Activated CD4-positive, alpha-beta T cell treated with anti-CD3 and anti-CD28 coated beads, Interleukin-2, Interleukin-4, amounts not matched to agents 100 ng/mL and 50 ng/mL, durations not matched to agents 16 hours and 8 hours (primary cell): ENCODE measurements around the gene CDK9.
A peak's percentile ranks its signal among the peaks of the same experiment; 100 is the strongest.

ENCODE experiments used
- DNase-seq: peaks from one replicate; pipeline ENCODE4 v3.0.0-alpha.2; 2020; ENCODE audit warnings: low spot score

Gene CDK9

DNA sequence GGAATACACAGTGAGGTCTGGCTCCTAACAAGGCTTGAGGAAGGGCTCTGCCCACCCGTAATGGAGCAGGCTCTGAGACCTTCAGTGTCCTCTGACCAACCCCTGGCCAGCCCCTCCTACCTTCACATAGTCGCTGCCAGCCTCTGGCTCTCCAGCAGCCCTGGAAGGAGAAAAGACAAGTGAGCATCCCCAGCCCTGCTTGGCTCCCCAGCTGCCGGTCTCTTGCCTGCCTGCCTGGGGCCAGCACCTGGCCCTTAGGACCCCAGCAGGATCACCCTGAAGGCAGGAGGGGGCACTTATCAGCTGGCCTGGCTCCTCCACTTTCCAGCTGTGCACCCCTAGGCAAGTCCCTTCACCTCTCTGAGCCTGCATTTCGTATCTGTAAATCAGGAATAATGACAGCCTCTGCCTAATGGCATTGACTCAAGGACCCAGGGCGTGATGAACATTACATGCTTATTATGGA lies 24.3 kb upstream of the CDK9 start:
- DNase-seq: no peak

DNA sequence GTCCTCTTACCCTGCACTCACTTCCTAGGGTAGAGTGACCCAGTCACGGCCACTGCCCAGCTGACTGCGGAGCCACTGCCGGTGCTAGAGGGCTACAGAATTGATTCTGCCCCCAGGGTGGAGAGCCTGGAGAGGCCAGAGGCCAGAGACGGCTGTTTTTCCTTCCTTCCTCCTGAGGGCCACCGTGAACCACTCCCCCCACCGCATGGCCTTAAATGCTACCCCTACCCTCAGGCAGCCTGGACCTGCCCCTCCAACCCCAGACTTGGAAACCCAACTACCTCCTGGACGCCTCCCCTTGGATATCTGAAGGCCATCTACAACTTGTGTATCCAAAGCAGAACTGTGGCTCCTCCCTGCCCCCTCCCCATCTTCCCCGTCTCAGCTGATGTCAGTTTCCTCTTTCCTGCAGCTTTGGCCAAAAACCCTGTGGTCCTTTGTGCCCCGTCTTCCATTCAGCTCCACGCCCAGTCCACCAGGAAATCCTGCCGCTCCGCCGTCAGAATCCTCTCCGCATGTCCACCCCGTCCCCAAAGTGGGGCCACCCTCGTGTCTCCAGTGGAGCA lies 23.6 kb upstream of the CDK9 start:
- DNase-seq: no peak

GRCh38 chr9:127763918-127764384 lies 21.9 kb upstream of the CDK9 start:
- DNase-seq: no peak

GRCh38 chr9:127765418-127765817 lies 20.4 kb upstream of the CDK9 start:
- no peak for DNase-seq

GRCh38 chr9:127767410-127767809 lies 18.4 kb upstream of the CDK9 start:
- DNase-seq: no peak

DNA sequence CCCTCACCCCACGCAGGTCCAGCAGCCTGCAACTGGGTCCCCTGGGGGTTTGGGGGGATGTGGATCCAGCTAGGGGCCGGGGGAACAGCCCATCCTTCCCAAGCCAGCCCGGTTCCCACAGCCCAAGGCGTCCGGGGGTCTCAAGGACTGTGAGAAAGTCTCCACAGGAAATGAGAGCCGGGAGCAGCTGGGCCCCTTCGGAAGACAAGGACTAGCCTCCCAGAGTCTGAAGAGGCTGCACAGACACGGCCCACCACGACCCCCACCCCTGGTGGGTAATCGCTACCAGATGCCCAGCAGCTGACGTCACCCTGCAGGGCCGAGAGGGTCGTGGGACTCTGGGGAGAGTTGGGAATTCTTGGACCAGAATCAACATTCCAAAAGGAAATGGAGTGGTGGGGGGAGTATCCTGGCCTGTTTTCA lies 17.9 kb upstream of the CDK9 start:
- DNase-seq: no peak

GRCh38 chr9:127768698-127769097 lies 17.1 kb upstream of the CDK9 start:
- no peak for DNase-seq

DNA sequence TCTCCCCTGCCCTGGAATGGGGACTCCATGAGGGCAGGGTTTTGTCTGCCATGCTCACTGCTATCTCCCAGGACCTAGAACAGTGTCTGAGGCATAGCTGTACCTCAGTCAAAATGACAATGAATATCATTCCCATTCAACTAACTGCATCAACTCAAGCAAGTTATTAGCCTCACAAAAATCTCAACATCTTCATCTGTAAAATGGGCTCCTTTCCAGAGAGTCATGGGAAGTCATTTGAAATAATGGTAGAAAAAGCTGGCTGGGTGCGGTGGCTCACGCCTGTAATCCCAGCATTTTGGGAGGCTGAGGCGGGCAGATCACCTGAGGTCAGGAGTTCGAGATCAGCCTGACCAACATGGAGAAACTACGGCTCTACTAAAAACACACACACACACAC lies 16.7 kb upstream of the CDK9 start:
- DNase-seq: no peak

GRCh38 chr9:127769929-127770582 lies 15.8 kb upstream of the CDK9 start:
- no peak for DNase-seq

GRCh38 chr9:127770583-127770904 lies 15.3 kb upstream of the CDK9 start:
- no peak for DNase-seq

DNA sequence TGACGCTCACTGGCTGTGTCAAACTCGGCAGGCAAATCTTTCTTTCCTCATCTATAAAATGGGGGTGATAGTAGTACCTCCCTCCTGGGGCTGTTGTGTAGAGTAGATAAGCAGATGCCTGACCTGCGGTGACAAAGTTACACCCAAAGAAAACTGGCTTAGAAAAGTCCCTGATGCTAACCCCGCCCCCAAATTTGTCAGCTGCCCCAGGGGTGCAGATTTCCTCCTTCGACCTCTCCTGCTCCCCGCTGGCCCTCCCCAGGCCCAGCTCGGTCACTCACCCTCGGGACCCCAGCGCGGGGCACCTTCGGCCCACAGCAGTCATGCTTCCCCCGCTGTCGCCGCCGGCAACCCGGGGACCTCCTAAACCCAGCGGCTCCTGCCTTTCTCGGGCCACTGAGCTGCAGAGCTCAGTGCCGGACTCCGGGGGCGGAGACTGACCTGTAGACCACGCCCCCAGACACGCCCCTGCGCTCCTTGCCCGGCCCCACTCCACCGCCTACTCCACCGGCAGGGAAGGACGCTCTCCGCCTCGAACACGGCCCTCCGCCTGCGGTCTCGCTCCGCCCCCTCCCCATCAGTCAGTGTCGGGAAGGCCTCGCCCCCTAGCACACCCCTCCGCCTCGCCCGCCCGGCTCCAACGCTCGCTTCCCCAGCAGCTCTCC lies 14.8 kb upstream of the CDK9 start:
- peak; percentile 98 for DNase-seq

GRCh38 chr9:127771570-127772189 lies 14.2 kb upstream of the CDK9 start:
- DNase-seq: no peak

DNA sequence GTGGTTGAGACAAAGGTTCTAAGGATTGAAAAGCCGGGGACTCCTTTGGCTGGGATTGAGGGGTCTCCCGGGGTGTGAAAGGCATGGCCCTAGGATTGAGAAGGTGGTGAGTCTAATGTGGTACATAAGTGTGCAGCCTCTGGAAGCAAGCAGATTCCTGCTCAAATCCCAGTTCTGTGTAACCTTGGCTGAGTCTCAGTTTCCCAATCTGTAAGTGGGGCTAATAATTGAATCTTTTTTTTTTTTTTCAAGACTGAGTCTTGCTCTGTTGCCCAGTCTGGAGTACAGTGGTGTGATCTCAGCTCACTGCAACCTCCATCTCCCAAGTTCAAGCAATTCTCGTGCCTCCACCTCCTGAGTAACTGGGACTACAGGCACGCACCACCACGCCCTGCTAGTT lies 13.2 kb upstream of the CDK9 start:
- no peak for DNase-seq

GRCh38 chr9:127773272-127773671 lies 12.6 kb upstream of the CDK9 start:
- DNase-seq: no peak

DNA sequence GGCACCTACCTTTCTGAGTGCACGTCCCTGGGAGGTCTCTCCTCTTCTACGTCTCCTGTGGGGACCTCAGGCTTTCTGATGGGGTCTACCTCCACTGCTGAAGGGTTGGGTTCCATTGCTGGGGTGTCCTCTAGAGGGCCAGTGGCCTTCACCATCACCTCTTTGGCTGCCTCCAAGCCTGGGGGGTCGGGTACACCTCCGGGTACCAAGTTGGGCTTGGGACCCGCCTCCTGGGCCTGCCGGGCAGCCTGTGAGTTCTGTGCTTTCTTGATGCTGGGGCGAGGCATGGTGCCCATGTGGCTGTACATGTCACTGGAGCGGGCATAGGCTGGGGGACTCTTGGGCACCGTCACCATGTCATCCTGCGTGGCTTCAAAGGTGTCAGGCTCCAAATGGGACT lies 11.9 kb upstream of the CDK9 start:
- no peak for DNase-seq

DNA sequence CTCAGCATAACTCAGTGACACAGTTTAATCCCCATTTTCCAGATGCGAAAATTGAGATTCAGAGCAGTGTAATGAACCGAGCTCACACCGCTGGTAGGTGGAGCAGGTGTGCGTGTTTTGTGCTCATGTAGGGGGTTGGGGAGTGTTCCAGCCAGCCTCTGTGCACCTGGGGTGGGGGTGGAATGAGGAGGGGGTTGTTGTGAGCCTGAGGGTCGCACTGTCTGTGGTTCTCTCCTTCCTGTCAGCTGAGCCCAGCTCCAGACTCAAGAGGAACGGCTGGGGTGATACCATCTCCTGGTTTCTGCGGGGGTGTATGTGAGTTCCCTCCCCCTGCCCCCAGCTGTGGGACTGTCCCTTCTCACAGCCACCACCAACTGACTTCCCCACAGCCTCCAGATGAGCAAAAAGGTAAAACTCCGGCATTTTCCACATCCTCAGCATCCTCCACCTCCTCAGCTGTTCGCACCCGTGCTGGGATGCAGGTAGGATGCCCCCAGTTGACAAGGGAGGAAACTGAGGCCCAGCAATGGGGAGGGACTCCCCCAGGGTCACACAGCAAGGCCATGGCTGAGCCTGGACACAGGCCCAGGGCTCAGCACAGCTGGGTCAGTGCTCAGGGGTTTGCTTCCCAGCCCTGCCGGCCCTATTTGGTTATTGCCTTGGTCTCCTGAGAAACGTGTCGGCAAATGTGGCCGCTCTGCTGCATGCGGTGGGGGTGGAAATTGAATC lies 9.5 kb upstream of the CDK9 start:
- DNase-seq: peak; percentile 88

DNA sequence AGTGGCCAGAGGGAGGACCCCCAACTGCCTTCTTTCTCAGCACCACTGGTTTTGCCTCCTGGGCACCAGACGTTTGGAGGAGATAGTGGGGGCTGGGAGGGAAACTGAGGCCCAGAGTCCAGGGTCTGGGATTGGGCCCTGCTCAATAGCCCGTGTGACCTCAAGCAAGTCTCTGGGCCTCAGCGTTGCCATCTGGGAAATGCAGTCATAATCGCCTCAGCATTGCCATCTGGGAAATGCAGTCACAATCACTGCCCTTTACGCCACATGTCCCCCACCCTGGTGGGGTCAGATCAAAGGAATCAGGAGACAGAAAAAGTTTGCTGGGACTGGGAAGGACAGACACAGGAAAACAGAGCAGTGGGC lies 8.9 kb upstream of the CDK9 start:
- DNase-seq: peak; percentile 48

DNA sequence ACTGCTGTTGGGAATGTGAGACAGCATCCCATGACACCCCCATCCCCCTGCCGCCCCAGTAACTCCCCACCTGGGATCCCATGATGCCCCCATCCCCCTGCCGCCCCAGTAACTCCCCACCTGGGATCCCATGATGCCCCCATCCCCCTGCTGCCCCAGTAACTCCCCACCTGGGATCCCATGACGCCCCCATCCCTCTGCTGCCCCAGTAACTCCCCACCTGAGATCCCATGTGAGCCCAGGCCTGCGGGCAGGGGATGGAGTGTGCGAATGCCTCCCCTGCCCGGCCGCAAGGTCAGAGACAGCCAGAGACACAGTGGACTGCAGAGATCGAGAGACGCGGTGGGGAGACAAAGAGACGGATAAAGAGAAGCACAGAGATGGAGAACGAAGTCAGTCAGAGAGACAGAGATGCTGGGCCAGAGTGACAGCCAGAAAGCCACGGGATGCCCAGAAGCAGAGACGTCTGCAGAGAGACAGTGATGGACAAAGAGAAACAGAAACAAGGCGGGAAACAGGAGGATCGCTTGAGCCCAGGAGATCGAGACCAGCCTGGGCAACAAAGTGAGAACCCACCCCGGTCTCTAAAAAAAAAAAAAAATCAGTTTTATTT lies 8.4 kb upstream of the CDK9 start:
- DNase-seq: no peak

GRCh38 chr9:127778280-127779135 lies 7.3 kb upstream of the CDK9 start, which contains the start of gene SH2D3C:
Gene SH2D3C, minus strand, starts transcription at chr9:127778666. Its CDS starts 39 bp downstream, at chr9:127778627.
- peak; percentile 55 for DNase-seq

DNA sequence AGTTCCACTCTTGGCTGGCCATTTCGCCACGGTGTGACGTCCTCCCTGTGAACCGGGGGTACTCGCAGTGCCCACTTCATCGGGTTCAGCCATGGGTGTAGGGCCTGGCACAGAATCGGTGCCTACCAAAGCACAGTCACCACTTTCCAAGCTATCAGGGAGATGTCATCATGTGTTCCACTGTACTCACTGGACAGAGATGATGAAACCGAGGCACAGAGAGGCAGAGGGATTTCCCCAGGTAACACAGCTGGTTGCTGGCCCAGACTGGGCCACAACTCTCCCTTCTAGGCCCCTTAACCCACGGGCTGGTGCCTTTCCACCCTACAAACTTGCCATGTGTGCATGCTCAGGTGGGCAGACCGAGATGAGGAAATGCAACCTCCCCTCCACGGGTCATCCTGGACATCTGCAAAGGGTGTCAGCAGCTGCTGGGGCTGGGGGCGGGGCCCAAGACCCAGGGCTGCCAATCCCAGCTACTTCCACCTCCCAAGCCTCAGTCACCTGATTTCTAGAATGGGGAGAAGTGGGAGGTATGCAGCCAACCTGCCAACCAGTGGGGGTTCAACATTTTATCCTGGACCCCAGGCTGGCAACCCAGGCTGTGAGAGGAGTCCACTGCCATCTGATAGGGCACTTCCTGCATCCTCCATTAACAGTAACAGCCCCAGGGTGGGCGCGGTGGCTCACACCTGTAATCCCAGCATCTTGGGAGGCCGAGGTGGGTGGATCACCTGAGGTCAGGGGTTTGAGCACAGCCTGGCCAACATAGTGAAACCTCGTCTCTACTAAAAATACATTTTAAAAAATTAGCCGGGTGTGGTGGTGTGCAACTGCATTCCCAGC lies 6.5 kb upstream of the CDK9 start:
- peak; percentile 83 for DNase-seq
